Measurements from ENCODE around the gene RILPL2.
"Not testable (repeated sequence)": the region's sequence is repeated elsewhere in the genome, so short reads cannot be mapped to it uniquely, and the experiment has no call there.

RILPL2 gene

GRCh38 chr12:123436017-123436964, at the start of gene RILPL2:
RILPL2 (minus strand) TSS chr12:123436684; CDS start chr12:123436420, 264 bp downstream.
- peak; percentile 28 for DNase-seq

GRCh38 chr12:123485756-123486155, 49.3 kb upstream of the RILPL2 start:
- no peak for DNase-seq

GRCh38 chr12:123483602-123484248, 47.2 kb upstream of the RILPL2 start:
- DNase-seq = no peak

GRCh38 chr12:123482876-123483275, 46.4 kb upstream of the RILPL2 start:
- DNase-seq = no peak

- DNase-seq = not testable (repeated sequence)
Observed at GRCh38 chr12:123481251-123481650, 44.8 kb upstream of the RILPL2 start.

- no peak for DNase-seq
Observed at GRCh38 chr12:123479442-123480180, 43.1 kb upstream of the RILPL2 start.

- no peak for DNase-seq
Observed at GRCh38 chr12:123478762-123479161, 42.3 kb upstream of the RILPL2 start.

- DNase-seq = no peak
Observed at GRCh38 chr12:123478069-123478468, 41.6 kb upstream of the RILPL2 start.

GRCh38 chr12:123475246-123475703, 38.8 kb upstream of the RILPL2 start:
- no peak for DNase-seq

GRCh38 chr12:123474485-123475245, 38.2 kb upstream of the RILPL2 start:
- no peak for DNase-seq

- no peak for DNase-seq
Observed at GRCh38 chr12:123472438-123472849, 36.0 kb upstream of the RILPL2 start.

GRCh38 chr12:123471374-123472068, 35.0 kb upstream of the RILPL2 start:
- DNase-seq = no peak

- DNase-seq = no peak
Observed at GRCh38 chr12:123469978-123470377, 33.5 kb upstream of the RILPL2 start.

GRCh38 chr12:123468786-123469185, 32.3 kb upstream of the RILPL2 start:
- no peak for DNase-seq

- DNase-seq = no peak
Observed at GRCh38 chr12:123465084-123465483, 28.6 kb upstream of the RILPL2 start.

- not testable (repeated sequence) for DNase-seq
Observed at GRCh38 chr12:123463174-123463573, 26.7 kb upstream of the RILPL2 start.

- peak; percentile 37 for DNase-seq
Observed at GRCh38 chr12:123457980-123458779, 21.7 kb upstream of the RILPL2 start, which contains the start of gene SNRNP35. SNRNP35 (plus strand) TSS chr12:123458139; CDS start chr12:123465541, 7,402 bp downstream.

GRCh38 chr12:123453165-123453564, 16.7 kb upstream of the RILPL2 start:
- DNase-seq = no peak

- DNase-seq = not testable (repeated sequence)
Observed at GRCh38 chr12:123452276-123452550, 15.7 kb upstream of the RILPL2 start.

- DNase-seq = no peak
Observed at GRCh38 chr12:123450636-123451035, 14.2 kb upstream of the RILPL2 start.

- no peak for DNase-seq
Observed at GRCh38 chr12:123449856-123450255, 13.4 kb upstream of the RILPL2 start.
